Muscle of leg (tissue), 9 donors: ENCODE measurements around the gene PIK3CB. TPM values are rescaled to one million over a fixed set of nuclear protein-coding genes. Genes with fewer than 3 reads are reported as not detected.

Experiments used
- polyA plus RNA-seq, 8 donors: library from polyadenylated mRNA; unstranded; fragments of 120-200 nt; gene quantifications; one replicate each; pipeline versions ENCODE4 v1.2.1 to v1.2.3, GENCODE V29; 2013; ENCODE audit warnings: inconsistent platforms in 1 of 8, low replicate concordance in 1 of 8; ENCODE audit not compliant: insufficient read length in 8 of 8, insufficient read depth in 1 of 8
- total RNA-seq: library from RNA; stranded (reverse); fragments of 120-200 nt; gene quantifications from one replicate; pipeline ENCODE4 v1.2.4, GENCODE V29; 2013

The PIK3CB gene
- total and polyA plus RNA-seq, 9 donors, result 8.0 to 16.3 (median 10.0) TPM

Other genes starting within 250 kb of the PIK3CB start
- gene CEP70, start 240.7 kb downstream of the PIK3CB start, total RNA-seq, result 35.0 TPM
- gene CEP70, start 240.7 kb downstream of the PIK3CB start, polyA plus RNA-seq, result 10 to 100 TPM; 16.7 to 22.4 (median 19.6) TPM
- 12.7 TPM for gene FAIM, start 226.2 kb downstream of the PIK3CB start, total RNA-seq
- 10 to 100 TPM; 11.3 to 15.2 (median 13.9) TPM for gene FAIM, start 226.2 kb downstream of the PIK3CB start, polyA plus RNA-seq
- not detected for gene FOXL2, start 112.2 kb upstream of the PIK3CB start, total RNA-seq
- gene FOXL2, start 112.2 kb upstream of the PIK3CB start, polyA plus RNA-seq, result under 1 TPM in 3 of 8 donors, not detected in 5; 0.05 to 0.09 (median 0.05) TPM
- gene FOXL2NB, start 112.3 kb upstream of the PIK3CB start, total RNA-seq, result not detected
- gene FOXL2NB, start 112.3 kb upstream of the PIK3CB start, polyA plus RNA-seq, result under 1 TPM in 4 of 8 donors, not detected in 4; 0.05 to 0.13 (median 0.08) TPM
- gene PRR23A, start 171.3 kb upstream of the PIK3CB start, total RNA-seq, result not detected
- not detected for gene PRR23A, start 171.3 kb upstream of the PIK3CB start, polyA plus RNA-seq
- not detected for gene PRR23B, start 186.0 kb upstream of the PIK3CB start, total RNA-seq
- under 1 TPM in 1 of 8 donors, not detected in 7; 0.19 TPM for gene PRR23B, start 186.0 kb upstream of the PIK3CB start, polyA plus RNA-seq
- not detected for gene PRR23C, start 210.0 kb upstream of the PIK3CB start, total RNA-seq
- not detected for gene PRR23C, start 210.0 kb upstream of the PIK3CB start, polyA plus RNA-seq